Endometrial microvascular endothelial cells (primary cell): ENCODE results near the gene PPP1R9B. TPM values are rescaled to one million over a fixed set of nuclear protein-coding genes. Genes with fewer than 3 reads are reported as not detected.

Experiments
- in situ Hi-C: cut with HindIII; loops from 2 replicates; pipeline ENCODE4 v1.10.0; 2017; ENCODE audit warnings: low sequenced_read_pairs, low pct_unique_long_range_greater_than_20kb; ENCODE audit errors: inconsistent ontology term
- total RNA-seq: library from RNA; depleted of rRNA; stranded (reverse); fragments of >200 nt; gene quantifications from one replicate; pipeline ENCODE4 v1.2.3, GENCODE V29; 2015; ENCODE audit errors: inconsistent ontology term

The PPP1R9B gene
- total RNA-seq, 1 donor from 2014 or later, result 28.3 TPM

DNA sequence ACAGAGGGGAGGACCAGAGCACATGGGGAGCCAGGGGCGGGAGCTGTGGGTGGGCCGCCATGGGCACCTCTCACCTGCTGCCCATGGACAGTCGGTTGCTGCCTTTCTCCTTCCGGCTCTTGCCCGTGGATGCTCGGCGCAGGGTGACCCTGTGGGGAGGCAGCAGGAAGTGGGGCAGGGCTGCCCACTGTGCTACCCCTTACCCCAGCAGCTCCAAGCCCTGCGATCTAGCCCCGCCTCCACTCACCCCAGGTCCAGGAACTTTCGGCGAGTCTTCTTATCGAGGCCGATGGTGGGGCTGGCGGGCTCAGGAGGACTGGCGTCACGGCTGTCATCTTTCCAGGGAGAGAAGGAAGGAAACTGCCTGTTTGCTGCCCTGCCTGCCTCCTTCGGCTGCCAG is 34.7 kb downstream of the PPP1R9B start:
- in situ Hi-C loops, result no loop called here

DNA sequence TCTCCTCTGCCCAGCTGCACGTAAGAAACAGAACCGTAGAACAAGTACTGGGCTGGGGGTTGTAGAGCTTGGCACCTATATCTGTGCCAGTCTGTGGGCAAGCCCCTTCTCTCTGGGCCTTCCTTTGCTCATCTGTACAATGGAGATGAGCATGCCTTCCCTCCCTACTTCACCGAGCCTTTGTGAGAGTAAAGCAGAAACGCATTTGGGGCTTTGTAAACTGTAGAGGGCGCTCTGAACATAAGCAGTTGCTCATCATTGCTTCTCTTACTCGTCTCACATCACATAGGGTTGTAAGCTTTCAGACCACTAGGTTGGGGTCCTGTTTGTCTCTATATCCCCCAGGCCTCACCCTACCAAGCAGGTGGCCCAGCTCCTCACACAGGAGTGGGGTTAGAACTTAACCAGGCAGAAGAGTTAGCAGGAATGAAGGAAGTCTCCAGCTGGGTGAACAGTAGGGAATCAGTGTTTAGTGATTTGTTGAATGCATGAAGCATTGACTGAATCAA is 35.6 kb downstream of the PPP1R9B start:
- in situ Hi-C loops, result no loop called here

DNA sequence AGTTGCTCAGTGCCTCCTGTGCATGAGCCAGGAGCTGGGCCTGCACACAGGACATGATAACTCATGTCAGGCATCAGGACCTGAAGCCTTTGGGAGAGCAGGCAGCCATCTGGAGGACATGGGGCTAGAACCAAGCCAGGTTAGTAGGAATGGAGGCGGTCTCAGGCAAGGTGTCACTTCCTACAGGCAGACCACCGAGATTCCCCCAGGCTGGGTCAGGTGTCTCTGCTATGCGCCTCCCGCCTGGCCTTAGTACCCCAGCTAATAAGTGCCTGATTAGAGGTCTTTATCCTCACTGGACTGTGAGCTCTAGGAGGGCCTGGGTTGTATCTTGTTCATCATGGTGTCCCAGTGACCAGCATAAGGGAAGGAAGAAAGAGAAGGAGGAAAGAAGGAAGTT is 36.1 kb downstream of the PPP1R9B start:
- in situ Hi-C loops, result no loop called here

DNA sequence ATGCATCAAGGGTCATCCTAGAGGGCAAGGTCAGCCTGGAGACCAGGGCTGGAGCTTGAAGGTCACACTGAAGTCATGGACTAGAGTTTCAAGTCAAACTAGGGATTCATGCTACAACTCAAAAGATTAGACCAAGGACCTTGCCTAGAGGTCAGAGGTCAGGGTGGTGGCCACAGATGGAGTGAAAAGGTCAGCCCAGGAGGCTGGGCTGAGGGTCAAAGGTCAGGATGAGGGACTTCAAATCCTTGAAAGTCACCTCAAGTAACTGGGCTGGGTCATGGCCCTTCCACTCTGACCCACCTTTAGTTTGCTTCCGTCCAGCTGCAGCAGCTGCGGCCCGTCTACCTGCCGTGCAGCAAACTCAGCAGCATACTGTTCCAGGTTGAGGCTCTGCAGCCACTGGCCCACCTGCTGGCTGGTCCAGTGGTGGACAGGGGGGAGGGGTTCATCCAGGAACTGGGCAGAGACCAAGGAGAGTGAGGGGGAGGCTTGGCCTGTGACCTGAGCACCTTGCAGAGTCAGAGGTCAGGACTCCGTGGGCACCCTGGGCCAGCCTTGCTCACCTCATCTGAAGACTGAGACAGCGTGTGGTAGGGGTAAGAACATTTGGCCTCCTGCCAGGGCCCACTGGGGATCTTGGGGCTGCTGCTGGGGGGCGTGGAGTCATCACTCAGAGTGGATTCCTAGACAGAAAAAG is 36.7 kb downstream of the PPP1R9B start:
- in situ Hi-C loops, result no loop called here

DNA sequence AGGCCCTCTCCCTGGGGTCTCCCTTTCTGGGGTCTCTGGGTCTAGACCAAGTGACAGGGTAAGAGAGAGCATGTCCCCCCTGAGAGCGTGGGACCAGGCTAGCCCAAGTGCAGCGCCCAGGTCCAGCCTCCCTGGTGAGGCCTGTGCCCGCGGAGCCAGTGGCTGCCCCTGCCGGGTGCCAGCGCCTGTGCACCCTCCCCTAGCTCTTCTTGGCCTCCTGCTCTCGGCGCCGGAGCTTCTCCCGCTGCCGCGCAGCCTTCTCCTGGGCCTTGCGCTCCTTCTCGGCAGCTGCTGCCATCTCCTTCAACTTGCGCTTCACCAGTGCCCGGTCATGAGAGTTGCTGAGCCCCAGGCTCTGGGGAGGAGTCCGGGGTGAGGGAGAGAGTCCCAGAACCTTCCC is 37.8 kb downstream of the PPP1R9B start:
- in situ Hi-C loops, result no loop called here

DNA sequence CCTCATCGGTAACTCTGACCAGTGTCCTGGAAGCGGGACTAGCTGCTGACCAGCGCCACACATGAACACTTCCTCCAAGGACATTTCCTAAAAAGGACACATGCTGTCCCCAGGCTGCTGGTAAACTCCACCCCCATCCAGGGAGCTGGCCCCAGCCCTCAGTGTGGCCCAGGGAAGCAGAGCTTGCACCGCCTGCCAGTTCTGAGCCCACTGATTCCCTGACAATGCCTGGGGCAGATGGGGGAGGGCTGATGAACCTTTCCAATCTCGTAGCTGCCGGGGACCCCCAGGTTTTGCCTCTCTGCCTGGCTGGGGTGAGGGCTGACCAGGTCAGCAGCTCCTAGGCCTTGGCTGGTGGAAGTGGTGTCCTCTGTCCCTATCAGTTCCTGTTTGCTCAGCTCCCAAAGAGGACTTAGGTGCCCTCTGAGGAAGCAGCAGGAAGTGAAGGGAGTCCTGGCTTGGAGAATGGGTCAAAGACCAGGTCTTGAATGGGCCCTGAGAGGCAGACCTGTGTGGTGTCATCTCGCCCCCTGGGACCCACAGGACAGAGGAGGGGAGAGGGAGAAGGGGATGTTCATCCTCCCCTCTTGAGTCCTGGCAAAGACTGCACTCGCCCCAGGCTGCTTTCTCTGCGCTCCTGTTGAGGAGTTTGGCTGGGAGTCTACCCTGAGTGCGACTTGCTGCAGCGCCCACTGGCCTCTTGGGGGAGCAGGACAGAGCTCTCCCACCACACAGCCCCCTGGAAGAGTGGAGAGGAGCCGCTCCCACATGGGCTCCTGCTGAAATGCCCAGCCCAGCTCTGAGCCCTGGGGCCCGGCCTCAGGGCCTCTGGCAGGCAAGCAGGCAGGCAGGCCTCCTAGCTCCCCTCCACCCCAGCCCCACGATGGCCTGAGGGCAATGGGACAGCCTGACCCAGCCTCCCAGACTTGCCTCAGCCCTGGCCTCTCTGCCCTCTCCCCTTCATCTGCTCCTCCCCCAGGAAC is 38.5 kb downstream of the PPP1R9B start:
- in situ Hi-C loops, result no loop called here

DNA sequence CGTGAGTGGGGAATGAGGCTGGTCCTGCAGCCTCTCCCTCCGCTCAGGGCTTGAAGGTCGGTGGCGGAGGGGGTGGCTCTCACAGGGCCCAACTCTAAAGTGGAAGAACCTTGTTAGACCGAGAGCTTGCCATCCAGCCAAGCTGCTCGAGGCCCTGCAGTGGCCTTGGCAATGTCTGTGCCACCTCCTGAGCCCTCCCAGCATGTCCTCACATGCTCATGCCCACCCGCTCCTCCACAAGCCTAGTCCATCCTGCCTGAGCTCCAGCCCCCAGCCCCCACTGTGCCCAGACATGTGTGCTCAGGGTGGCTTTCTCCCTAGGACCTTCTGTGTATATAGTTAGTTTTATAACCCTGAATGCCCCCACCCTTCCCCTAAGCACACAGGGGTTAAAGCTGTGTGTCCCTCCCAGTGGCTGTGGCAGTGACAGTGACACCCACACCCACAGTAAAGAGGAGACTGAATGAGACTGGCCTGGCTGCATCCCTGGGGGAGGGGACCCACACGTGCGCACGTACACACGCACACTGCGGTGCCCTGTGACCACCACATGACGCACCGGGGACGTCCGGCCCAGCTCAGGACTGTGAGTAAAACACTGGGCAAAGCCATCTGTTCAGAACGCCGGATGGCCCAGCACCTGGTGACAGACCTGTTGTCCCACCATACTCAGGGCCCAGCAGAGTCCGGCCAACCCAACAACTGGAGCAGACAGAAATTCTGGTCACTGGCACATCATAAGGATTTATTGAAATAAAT is 39.7 kb downstream of the PPP1R9B start:
- in situ Hi-C loops, result no loop called here

DNA sequence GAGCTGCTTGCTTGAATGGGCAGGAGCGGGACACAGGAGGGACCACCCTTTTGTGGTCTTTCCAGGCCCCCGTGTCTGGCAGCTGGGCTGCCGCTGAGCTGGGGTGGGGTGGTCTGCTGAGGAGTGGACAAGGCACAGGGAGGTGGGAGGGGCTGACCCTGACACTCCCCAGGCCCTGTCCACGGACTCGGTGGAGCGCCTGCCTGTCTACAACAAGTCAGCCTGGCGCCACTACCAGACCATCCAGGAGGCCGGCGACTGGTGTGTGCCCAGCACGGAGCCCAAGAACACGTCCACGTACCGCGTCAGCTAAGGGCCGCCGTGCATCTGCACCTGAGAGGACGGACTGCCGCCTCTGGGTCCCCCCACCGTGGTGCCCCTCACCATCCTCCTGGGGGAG is 40.7 kb downstream of the PPP1R9B start:
- in situ Hi-C loops, result no loop called here

DNA sequence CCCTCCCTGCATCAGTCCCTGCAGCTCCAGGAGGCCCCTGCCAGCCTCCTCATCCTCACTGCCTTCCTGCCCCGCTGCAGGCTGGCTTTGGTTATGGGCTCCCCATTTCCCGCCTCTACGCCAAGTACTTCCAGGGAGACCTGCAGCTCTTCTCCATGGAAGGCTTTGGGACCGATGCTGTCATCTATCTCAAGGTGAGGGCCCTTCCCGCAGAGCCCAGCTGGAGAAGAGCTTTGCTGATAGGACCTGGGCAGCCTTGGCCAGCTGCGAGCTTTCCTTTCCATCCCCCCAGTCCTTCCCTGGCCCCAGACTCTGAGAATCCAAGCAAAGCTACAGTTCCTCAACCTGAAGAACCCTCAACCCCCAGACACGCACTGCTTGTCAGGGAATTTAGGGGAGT is 41.3 kb downstream of the PPP1R9B start:
- in situ Hi-C loops, result no loop called here

DNA sequence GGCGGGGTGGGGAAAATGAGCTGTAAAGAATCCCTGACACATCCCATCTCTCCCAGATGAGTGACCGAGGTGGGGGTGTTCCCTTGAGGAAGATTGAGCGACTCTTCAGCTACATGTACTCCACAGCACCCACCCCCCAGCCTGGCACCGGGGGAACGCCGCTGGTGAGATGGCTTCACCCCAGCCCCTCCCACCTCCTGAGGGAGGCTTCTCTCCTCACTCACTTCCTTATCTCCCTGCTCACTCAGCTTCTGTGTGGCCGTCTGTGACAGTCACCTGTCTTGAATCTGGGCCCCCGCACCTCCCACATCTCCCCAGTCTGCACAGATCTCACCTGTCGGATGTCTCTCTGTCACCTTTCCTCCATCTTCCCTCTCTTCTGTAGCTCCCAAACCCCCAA is 41.9 kb downstream of the PPP1R9B start:
- in situ Hi-C loops, result no loop called here

DNA sequence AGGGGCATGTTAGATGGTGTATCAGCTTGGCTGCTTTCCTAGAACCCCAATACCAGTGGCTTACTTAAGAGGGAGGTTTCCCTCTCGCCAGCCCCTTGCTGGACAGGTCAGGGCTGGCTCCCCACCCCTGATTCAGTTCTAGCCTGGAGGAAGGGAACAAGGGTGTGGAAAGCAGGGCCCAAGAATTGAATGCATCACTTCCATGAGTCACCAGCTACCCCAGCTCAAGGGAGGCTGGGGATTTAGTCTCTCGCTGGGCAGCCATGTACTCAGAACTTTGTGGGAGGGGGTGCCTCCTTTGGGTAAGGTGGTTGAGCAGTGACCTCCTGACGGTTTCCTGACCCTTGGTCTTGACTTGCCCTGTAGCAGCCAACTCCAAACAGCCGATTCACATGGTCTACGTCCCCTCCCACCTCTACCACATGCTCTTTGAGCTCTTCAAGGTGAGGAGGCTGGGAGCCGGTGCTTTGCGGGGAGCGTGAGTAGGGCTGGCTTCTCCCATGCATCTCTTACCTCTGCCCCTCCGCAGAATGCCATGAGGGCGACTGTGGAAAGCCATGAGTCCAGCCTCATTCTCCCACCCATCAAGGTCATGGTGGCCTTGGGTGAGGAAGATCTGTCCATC is 42.6 kb downstream of the PPP1R9B start:
- in situ Hi-C loops, result no loop called here

DNA sequence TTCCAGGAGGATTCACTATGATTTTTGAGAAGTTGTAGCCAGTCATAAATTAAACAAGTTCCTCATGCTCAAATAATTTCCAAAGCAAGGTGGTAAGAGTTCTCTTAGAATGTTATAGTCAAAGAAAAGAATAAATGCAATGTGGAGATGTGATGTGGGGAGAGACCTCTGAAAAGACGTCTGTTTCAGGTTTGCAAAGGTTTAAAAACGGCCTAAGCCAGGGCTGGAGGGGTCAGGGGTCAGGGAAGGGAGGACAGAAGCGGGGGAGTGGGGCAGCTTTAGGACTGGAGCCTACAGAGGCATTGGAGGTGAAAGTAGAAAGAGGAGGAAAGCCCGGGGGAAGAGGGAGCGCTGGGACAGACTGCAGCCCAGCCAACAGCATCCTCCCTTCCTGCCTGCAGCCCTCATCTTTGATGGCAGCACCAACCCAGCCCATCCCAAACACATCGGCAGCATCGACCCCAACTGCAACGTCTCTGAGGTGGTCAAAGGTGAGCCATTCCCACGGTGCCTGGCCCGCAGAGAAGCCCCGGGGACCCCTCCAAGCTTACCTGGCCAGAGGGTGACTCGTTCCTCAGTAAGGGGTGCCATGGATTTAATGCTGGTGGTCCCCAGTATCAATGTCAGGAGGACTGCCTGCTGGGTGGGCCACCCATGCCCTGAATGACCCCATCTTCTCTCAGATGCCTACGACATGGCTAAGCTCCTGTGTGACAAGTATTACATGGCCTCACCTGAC is 43.9 kb downstream of the PPP1R9B start:
- in situ Hi-C loops, result no loop called here

DNA sequence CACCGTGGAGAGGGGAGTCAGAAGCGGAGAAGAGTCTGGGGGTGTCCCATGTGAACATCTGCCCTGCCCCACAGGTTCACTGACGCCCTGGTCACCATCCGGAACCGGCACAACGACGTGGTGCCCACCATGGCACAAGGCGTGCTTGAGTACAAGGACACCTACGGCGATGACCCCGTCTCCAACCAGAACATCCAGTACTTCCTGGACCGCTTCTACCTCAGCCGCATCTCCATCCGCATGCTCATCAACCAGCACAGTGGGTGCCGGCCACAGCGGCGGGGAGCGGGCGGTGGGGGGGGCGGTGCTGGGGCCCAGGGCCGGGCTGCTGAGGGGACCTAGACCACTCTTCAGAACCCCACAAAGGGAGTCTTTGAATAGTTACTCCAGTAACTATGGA is 44.7 kb downstream of the PPP1R9B start:
- in situ Hi-C loops, result no loop called here

DNA sequence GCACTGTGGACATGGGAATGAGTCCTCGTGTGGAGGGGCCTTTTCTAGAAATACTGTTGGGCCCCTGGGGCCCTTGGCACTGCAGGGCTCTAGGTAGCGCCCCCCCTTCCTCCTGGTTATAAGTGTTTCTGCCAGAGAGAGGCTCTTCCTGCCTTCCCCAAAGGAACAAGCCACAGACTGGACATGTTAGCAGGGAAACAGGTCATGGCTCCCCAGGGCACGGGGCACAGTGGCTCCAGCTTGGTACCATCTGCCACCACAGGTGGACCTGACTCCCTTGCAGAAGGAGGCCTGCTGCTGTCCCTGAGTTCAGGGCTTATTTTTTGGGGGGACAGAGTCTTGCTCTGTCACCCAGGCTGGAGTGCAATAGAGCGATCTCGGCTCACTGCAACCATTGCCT is 46.5 kb downstream of the PPP1R9B start:
- in situ Hi-C loops, result no loop called here

DNA sequence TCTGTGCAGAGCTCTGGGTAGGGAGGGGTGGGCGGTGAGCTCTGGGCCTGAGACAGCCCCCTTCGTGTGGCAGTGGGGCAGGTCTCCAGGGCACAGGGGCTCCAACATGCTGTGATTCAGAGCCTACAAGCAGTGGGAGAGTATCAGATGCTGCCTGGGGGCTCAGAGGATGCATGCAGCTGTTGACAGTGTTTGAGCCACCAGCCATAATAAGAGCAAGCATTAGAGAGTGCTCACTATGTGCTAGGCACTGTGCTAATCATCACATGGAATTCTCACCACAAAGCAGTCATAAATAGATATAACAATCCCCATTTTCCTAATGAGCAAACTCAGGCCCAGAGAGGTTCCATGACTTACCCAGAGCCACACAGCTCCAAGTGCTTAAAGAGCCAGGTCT is 47.2 kb downstream of the PPP1R9B start:
- in situ Hi-C loops, result no loop called here

DNA sequence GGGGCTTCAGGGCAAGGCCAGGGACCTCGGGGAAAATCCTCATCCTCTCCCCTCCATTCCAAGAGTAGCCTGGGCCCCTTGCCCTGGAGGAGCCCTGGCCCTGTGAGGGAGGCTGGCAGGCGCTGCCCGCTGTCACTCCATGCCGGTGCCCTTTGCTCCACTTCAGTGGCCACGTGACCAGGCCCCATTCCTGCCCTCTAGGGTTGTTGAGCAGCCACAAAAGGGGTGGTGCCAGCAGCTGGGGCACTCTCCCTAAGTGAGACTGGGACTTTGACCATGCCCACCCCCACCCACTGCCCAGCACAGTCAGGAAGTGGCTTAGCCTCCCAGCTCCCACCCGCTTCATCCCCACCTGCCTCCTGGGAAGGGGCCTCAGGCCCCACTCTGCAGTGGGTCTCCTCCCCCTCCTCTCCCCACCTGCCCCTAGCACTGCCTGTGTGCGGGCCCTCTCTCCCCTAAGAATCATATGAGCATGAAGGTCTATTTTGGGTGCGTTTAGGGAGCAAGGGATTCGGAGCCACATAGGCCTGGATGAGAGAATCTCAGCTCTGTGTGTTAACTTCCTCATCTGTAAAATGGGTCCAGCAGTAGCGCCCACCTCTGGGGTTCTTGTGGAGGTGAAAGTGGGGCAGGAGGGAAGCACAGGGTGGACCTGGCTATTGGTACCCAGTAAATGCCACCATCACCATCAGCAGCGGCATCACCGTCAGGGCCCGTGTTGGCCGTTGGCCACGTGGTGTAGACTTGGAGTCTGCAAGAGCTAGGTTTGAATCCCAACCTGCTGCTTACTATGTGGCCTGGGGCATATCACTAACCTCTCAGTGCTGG is 48.1 kb downstream of the PPP1R9B start:
- in situ Hi-C loops, result no loop called here

DNA sequence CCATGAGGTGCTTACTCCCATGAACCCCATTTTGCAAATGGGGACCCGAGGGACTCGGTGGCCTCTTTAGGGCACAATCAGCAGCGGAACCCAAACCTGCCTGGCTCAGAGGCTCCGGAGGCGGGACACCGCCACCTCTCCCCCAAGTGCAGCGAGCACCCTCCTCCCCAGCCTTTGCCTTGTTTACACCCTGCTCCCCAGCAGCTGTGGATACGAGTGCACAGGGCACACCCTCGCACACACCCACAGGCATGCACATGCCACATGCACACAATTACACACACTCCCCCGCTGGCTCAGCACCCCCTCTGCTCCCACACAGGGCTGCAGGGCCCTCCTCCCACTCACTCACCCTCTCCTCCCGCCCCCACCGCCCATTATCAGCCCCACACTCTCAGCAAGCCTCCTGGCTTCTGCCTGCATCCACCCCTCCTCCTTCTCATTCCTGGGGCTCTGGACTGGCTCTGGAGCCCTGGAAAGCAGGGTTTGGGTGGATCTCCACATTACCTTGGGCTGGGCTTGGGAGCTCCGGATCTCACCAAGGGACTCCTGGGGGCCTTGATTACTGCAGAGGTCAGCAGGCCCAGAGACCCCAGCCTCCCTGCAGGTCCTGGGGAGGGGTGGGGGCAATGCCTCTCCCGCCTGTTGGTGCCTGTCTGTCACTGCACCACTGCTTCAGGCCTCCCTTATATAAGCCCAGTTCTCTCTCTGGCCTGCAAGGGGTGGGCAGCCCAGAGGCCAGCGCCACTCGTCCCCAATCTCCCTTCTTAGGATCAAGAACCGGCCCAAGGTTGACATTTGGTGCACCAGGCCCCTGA is 48.9 kb downstream of the PPP1R9B start:
- in situ Hi-C loops, result no loop called here
